Measurements from ENCODE around the gene PDE10A.

Gene PDE10A

GRCh38 chr6:165325609-165326008, 337.4 kb downstream of the PDE10A start:
- DNase-seq: no peak

- no peak for DNase-seq
Measured at GRCh38 chr6:165321555-165322145, 341.4 kb downstream of the PDE10A start.

GRCh38 chr6:165321150-165321549, 341.9 kb downstream of the PDE10A start:
- DNase-seq: no peak

GRCh38 chr6:165317723-165318122, 345.3 kb downstream of the PDE10A start:
- DNase-seq: no peak

GRCh38 chr6:165308926-165309731, 353.9 kb downstream of the PDE10A start, which contains the start of gene C6orf118:
TSS of gene C6orf118 (minus strand) at chr6:165309605. CDS start at chr6:165309586, 19 bp downstream.
- DNase-seq: no peak

- DNase-seq: no peak
Measured at GRCh38 chr6:165306955-165307354, 356.1 kb downstream of the PDE10A start.

- DNase-seq: no peak
Measured at GRCh38 chr6:165301372-165302246, 361.4 kb downstream of the PDE10A start.

GRCh38 chr6:165300422-165300936, 362.6 kb downstream of the PDE10A start:
- no peak for DNase-seq

GRCh38 chr6:165298875-165299274, 364.2 kb downstream of the PDE10A start:
- DNase-seq: no peak

GRCh38 chr6:165298402-165298801, 364.6 kb downstream of the PDE10A start:
- no peak for DNase-seq

- no peak for DNase-seq
Measured at GRCh38 chr6:165292657-165293056, 370.4 kb downstream of the PDE10A start.

Measured in NCI-H187 treated with DMSO at 0.1 percent for 48 hours (cell line).